HepG2 (cell line): ENCODE measurements around the gene EIF4H. TPM values are rescaled to one million over a fixed set of nuclear protein-coding genes. Genes with fewer than 3 reads are reported as not detected.
A peak's percentile ranks its signal among the peaks of the same experiment; 100 is the strongest.

Source experiments
- ADNP ChIP-seq: sonication (generic); formaldehyde crosslinking; IDR thresholded peaks from 2 replicates; pipeline ENCODE4 v1.4.0; 2020; ENCODE audit warnings: missing genetic modification reagents
- CREB3 ChIP-seq: sonication (generic); formaldehyde crosslinking; IDR thresholded peaks from 2 replicates; pipeline ENCODE4 v1.5.0; 2020; ENCODE audit warnings: missing genetic modification reagents
- ELF1 ChIP-seq: sonication (generic); formaldehyde crosslinking; IDR thresholded peaks from 2 replicates; pipeline ENCODE4 v1.4.0; 2020; ENCODE audit warnings: missing genetic modification reagents
- FOSL2 ChIP-seq: sonication (generic); formaldehyde crosslinking; IDR thresholded peaks from 2 replicates; pipeline ENCODE4 v1.4.0; 2020; ENCODE audit warnings: missing genetic modification reagents
- MAX ChIP-seq: IDR thresholded peaks from 2 replicates; pipeline ENCODE4 v1.6.1; 2012; ENCODE audit warnings: inconsistent platforms
- MED13 ChIP-seq: sonication (generic); formaldehyde crosslinking; IDR thresholded peaks from 2 replicates; pipeline ENCODE4 v1.5.0; 2020; ENCODE audit warnings: missing genetic modification reagents
- NFKB2 ChIP-seq: sonication (generic); formaldehyde crosslinking; IDR thresholded peaks from 2 replicates; pipeline ENCODE4 v1.4.0; 2020; ENCODE audit warnings: missing genetic modification reagents, borderline replicate concordance
- NFRKB ChIP-seq: fragments of 450-650 bp; IDR thresholded peaks from 2 replicates; pipeline ENCODE4 v1.6.1; 2017
- PAWR ChIP-seq: sonication (generic); formaldehyde crosslinking; IDR thresholded peaks from 2 replicates; pipeline ENCODE4 v1.4.0; 2020; ENCODE audit warnings: missing genetic modification reagents, mild to moderate bottlenecking, borderline replicate concordance
- PHF20 ChIP-seq: sonication (generic); formaldehyde crosslinking; IDR thresholded peaks from 2 replicates; pipeline ENCODE4 v1.5.0; 2020; ENCODE audit warnings: mild to moderate bottlenecking, missing genetic modification reagents
- RFXAP ChIP-seq: sonication (generic); formaldehyde crosslinking; IDR thresholded peaks from 2 replicates; pipeline ENCODE4 v1.4.0; 2020; ENCODE audit warnings: missing genetic modification reagents, borderline replicate concordance
- SRF ChIP-seq: IDR thresholded peaks from 2 replicates; pipeline ENCODE4 v1.6.1; 2011; ENCODE audit warnings: mild to moderate bottlenecking, low read depth, low read length, moderate library complexity
- SRSF4 ChIP-seq: fragments of 200-400 bp; formaldehyde crosslinking; IDR thresholded peaks from one replicate; pipeline ENCODE4 v1.6.1; 2018; ENCODE audit warnings: mild to moderate bottlenecking, low read depth, low read length, moderate library complexity; ENCODE audit not compliant: poor library complexity, severe bottlenecking
- TRIM22 ChIP-seq: fragments of 450-650 bp; IDR thresholded peaks from 2 replicates; pipeline ENCODE4 v1.6.1; 2017
- ZNF225 ChIP-seq: sonication (generic); formaldehyde crosslinking; IDR thresholded peaks from 2 replicates; pipeline ENCODE4 v1.4.0; 2020; ENCODE audit warnings: mild to moderate bottlenecking, missing genetic modification reagents
- ZNF503 ChIP-seq: sonication (generic); formaldehyde crosslinking; IDR thresholded peaks from 2 replicates; pipeline ENCODE4 v1.4.0; 2020; ENCODE audit warnings: missing genetic modification reagents
- ZNF652 ChIP-seq: IDR thresholded peaks from 2 replicates; pipeline ENCODE4 v1.6.1; 2016; ENCODE audit warnings: low read depth, borderline replicate concordance
- ZNF713 ChIP-seq: sonication (generic); formaldehyde crosslinking; IDR thresholded peaks from 2 replicates; pipeline ENCODE4 v1.4.0; 2020; ENCODE audit warnings: mild to moderate bottlenecking, missing genetic modification reagents
- ZNF770 ChIP-seq: sonication (generic); formaldehyde crosslinking; IDR thresholded peaks from 2 replicates; pipeline ENCODE4 v1.5.0; 2020; ENCODE audit warnings: mild to moderate bottlenecking, missing genetic modification reagents
- ZSCAN9 ChIP-seq: IDR thresholded peaks from 2 replicates; pipeline ENCODE4 v1.6.1; 2016; ENCODE audit warnings: borderline replicate concordance
- ZXDC ChIP-seq: sonication (generic); formaldehyde crosslinking; IDR thresholded peaks from 2 replicates; pipeline ENCODE4 v1.5.0; 2020; ENCODE audit warnings: mild to moderate bottlenecking, missing genetic modification reagents
- polyA plus RNA-seq, 8 experiments: library from polyadenylated mRNA; depleted of rRNA in 3 of 8; stranded (reverse) in 7 of 8; unstranded in 1 of 8; fragments of >200 nt; fragmentation: Illumina TruSeq in 4 of 8; extraction: Trizol in 4 of 8; gene quantifications; 2 replicates each; pipeline versions ENCODE4 v1.2.1 to v1.2.3, GENCODE V29; 2011 to 2016; ENCODE audit warnings: low read depth in 4 of 8, missing spikeins in 1 of 8, mixed read lengths in 1 of 8; ENCODE audit not compliant: insufficient read depth in 1 of 8
- total RNA-seq, 5 experiments: library from RNA; depleted of rRNA; stranded (reverse); fragments of >200 nt; fragmentation: Illumina TruSeq; extraction: Trizol; gene quantifications; 2 replicates each; pipeline ENCODE4 v1.2.3, GENCODE V29; 2016; ENCODE audit warnings: low read depth in 1 of 5

EIF4H gene
- total and polyA plus RNA-seq, 2 of the 13 experiments (the other 11 are each of a cell fraction or from before 2014, with no cell fraction given): 232 to 321 TPM

- TF ChIP-seq NFKB2 (CRISPR knock-in tag) (peak; percentile 90; the same call in 1 of the 2 replicates), SRSF4 (no peak), SRF (no peak), ZNF652 (CRISPR knock-in tag) (no peak), ZNF713 (CRISPR knock-in tag) (no peak), RFXAP (peak; percentile 82; the same call in 1 of the 2 replicates), NFRKB (no peak), CREB3 (peak; percentile 46; the same call in 1 of the 2 replicates), ZNF225 (no peak), MED13 (CRISPR knock-in tag) (no peak), PAWR (CRISPR knock-in tag) (no peak), ADNP (no peak), ELF1 (CRISPR knock-in tag) (peak; percentile 46; the same call in 1 of the 2 replicates), ZXDC (peak; percentile 59; the same call in 1 of the 2 replicates), ZNF503 (CRISPR knock-in tag) (peak; percentile 60), ZSCAN9 (0 out of 2 replicates have a peak, but pooled peaks have one; percentile 51), MAX (peak; percentile 99), PHF20 (CRISPR knock-in tag) (peak; percentile 55; the same call in 1 of the 2 replicates), FOSL2 (no peak), TRIM22 (no peak), ZNF770 (CRISPR knock-in tag) (peak; percentile 77)
These were observed at the start of gene EIF4H (continued) for GRCh38 chr7:74173866-74174605.
